Upper lobe of left lung (tissue), 6 donors: ENCODE results near the gene SORCS1. TPM values are rescaled to one million over a fixed set of nuclear protein-coding genes. Genes with fewer than 3 reads are reported as not detected.

Experiments
- ATAC-seq, 2 donors: fragments of 200-7000 bp; cut with Tn5 transposase; one replicate each; pipeline ENCODE4 v1.9.1; 2022; ENCODE audit warnings: mild to moderate bottlenecking in 2 of 2, moderate library complexity in 2 of 2; ENCODE audit not compliant: low FRiP score in 2 of 2
- DNase-seq, 2 donors: peaks; one replicate each; pipeline ENCODE4 v3.0.0-alpha.2; 2019 to 2020
- H3K27ac ChIP-seq, 4 donors: fragments of 200-600 bp; sonication (generic); one replicate each; pipeline ENCODE4 v1.5.1; 2016 to 2019
- H3K27me3 ChIP-seq, 4 donors: fragments of 200-600 bp; sonication (generic); one replicate each; pipeline ENCODE4 v1.5.1; 2017 to 2019
- H3K36me3 ChIP-seq, 4 donors: fragments of 200-600 bp; sonication (generic); one replicate each; pipeline ENCODE4 v1.5.1; 2016 to 2019
- H3K4me1 ChIP-seq, 4 donors: fragments of 200-600 bp; sonication (generic); one replicate each; pipeline ENCODE4 v1.5.1; 2018 to 2019
- H3K4me3 ChIP-seq, 4 donors: fragments of 200-600 bp; sonication (generic); one replicate each; pipeline ENCODE4 v1.5.1; 2017 to 2019; ENCODE audit warnings: mild to moderate bottlenecking in 2 of 4, moderate library complexity in 1 of 4
- H3K9me3 ChIP-seq, 4 donors: fragments of 200-600 bp; sonication (generic); one replicate each; pipeline ENCODE4 v1.5.1; 2018 to 2019
- CTCF ChIP-seq, 6 experiments: fragments of 450-650 bp in 4 of 6; fragments of 200-600 bp in 2 of 6; sonication (generic) in 2 of 6; IDR thresholded peaks; one replicate each; pipeline ENCODE4 v1.5.1; 2016 to 2019; ENCODE audit warnings: antibody characterized with exemption in 6 of 6
- EP300 ChIP-seq, 4 donors: sonication (generic); formaldehyde crosslinking; IDR thresholded peaks; one replicate each; pipeline ENCODE4 v1.5.1; 2017; ENCODE audit warnings: antibody characterized with exemption in 4 of 4, control low read depth in 2 of 4
- POLR2A ChIP-seq, 4 donors: fragments of 450-650 bp; IDR thresholded peaks; one replicate each; pipeline ENCODE4 v1.5.1; 2016 to 2017; ENCODE audit warnings: antibody characterized with exemption in 4 of 4, mild to moderate bottlenecking in 2 of 4
- POLR2AphosphoS5 ChIP-seq, 2 donors: sonication (generic); formaldehyde crosslinking; IDR thresholded peaks; one replicate each; pipeline ENCODE4 v1.5.1; 2017; ENCODE audit warnings: antibody characterized with exemption in 2 of 2
- WGBS, 2 donors: methylation state at CpG; one replicate each; pipeline ENCODE4 v1.1.5; 2017 to 2018; 5-methylcytosine and 5-hydroxymethylcytosine counted together
- total RNA-seq, 6 donors: library from RNA; depleted of rRNA in 4 of 6; stranded (reverse); fragments of >200 nt in 4 of 6; gene quantifications; one replicate each; pipeline versions ENCODE4 v1.1.0 to v1.2.1, GENCODE V29; 2016 to 2021
- donor health status: DM: no; HTN: no; CAD: no; lungs with moderate emphysema.
- donor health status: DM: no; HTN: yes; CAD: no; lungs with severe emphysema.

SORCS1 gene
- total RNA-seq, 6 donors from 2014 or later, result 0.10 to 0.77 (median 0.10) TPM; not detected in 3

DNA sequence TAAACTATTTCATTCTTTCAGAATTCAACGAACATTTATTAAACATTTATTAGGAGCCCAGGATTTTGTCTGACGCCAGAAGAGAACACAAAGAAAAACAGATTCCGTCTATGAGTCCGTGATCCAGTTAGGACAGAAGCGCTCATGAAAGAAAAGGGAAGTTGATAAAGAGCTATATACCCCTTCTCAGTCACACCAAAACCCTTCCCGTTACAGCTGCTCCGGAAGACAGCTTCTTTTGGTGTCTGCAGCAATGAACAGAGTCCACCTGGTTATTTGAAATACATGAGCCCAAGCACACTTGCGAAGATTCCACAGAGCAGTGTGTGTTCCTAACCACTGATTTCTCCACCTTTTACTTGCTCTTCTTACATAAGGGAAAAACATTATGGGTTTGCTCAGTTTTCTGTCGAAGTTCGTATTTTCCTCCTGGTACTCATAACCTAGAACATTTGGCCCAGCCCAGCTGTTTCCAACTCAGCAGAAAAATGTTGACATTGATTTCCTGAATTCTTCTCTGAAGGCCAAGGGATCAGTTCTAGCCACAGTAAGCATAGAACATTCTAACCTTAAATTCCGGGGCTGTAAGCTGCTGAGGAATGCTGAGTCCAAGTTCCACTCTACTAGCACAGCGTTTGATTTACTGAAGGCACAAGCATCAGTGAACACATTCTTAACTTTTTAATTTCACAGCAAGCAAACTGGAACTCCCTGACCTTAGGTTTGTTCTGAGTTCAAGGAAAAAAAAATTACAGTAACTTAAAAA is 206.5 kb downstream of the SORCS1 start:
- H3K27ac ChIP-seq, result peak overlapping the region in 3 of 4 donors; percentile 30 to 69 (median 52)
- no peaks in the 10 kb centered on the region for H3K27me3 ChIP-seq
- ATAC-seq, result peak in 1 of 2 donors; percentile 60
- H3K4me1 ChIP-seq, result no peaks in the 10 kb centered on the region
- no peaks in the 10 kb centered on the region for H3K9me3 ChIP-seq
- H3K36me3 ChIP-seq, result no peaks in the 10 kb centered on the region
- WGBS, 2 donors, result 57 to 65% methylated on average over 12 of the region's 12 CpGs
- no peak for DNase-seq
- TF ChIP-seq POLR2AphosphoS5 (IDR thresholded peaks at IDR 0.05) (no peak), CTCF (IDR thresholded peaks at IDR 0.05) (no peak), EP300 (IDR thresholded peaks at IDR 0.05) (no peak), POLR2A (IDR thresholded peaks at IDR 0.05) (no peak)
- H3K4me3 ChIP-seq, result no peak overlapping the region

- no peaks in the 10 kb centered on the region for H3K4me1 ChIP-seq
- H3K27ac ChIP-seq, result no peak overlapping the region
- ATAC-seq (no peak), DNase-seq (no peak)
- H3K9me3 ChIP-seq, result no peaks in the 10 kb centered on the region
- H3K36me3 ChIP-seq, result no peaks in the 10 kb centered on the region
- WGBS, 2 donors, result 80 to 83% methylated on average over 4 of the region's 4 CpGs
- TF ChIP-seq EP300 (IDR thresholded peaks at IDR 0.05) (no peak), POLR2AphosphoS5 (IDR thresholded peaks at IDR 0.05) (no peak), CTCF (IDR thresholded peaks at IDR 0.05) (no peak), POLR2A (IDR thresholded peaks at IDR 0.05) (no peak)
- H3K27me3 ChIP-seq, result no peaks in the 10 kb centered on the region
- no peak overlapping the region for H3K4me3 ChIP-seq
Observed at GRCh38 chr10:106956216-106956915, 208.1 kb downstream of the SORCS1 start.

- Histone ChIP-seq H3K27me3 (no peaks in the 10 kb centered on the region), H3K4me3 (no peak overlapping the region), H3K4me1 (no peaks in the 10 kb centered on the region), H3K9me3 (no peaks in the 10 kb centered on the region), H3K27ac (no peak overlapping the region), H3K36me3 (no peaks in the 10 kb centered on the region)
- 87 to 98% methylated on average over 7 to 9 of the region's 9 CpGs for WGBS, 2 donors
- TF ChIP-seq POLR2AphosphoS5 (IDR thresholded peaks at IDR 0.05), result no peak
- TF ChIP-seq EP300 (IDR thresholded peaks at IDR 0.05), result no peak
- TF ChIP-seq CTCF (IDR thresholded peaks at IDR 0.05), result no peak
- no peak for TF ChIP-seq POLR2A (IDR thresholded peaks at IDR 0.05)
- DNase-seq, result peak in 1 of 2 donors; percentile 42
- ATAC-seq, result no peak
Observed at GRCh38 chr10:106955133-106955532, 209.4 kb downstream of the SORCS1 start.

DNA sequence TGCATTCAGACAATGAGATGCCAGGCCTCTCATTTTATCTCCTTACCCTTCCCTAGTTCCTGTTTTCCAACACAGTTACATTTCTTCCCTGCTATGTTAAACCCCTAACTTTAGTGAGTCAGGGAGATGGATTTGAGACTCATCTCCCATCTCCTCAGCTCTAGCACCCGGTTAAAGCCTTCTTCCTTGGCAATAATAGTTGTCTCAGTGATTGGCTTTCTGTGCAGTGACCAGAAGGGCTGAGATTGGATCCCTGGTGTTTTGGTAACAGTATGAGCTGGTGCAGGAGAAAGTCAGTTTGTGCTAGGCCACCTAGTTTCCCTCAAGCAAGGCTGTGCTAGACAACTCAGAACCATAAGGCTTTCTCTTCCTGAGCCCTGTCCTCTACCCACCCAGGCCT is 212.5 kb downstream of the SORCS1 start:
- Histone ChIP-seq H3K9me3 (no peaks in the 10 kb centered on the region), H3K36me3 (no peaks in the 10 kb centered on the region), H3K4me3 (no peak overlapping the region), H3K4me1 (no peaks in the 10 kb centered on the region), H3K27me3 (no peaks in the 10 kb centered on the region), H3K27ac (no peak overlapping the region)
- 67 to 82% methylated on average over 1 of the region's 1 CpG for WGBS, 2 donors
- DNase-seq, result no peak
- no peak for ATAC-seq
- TF ChIP-seq POLR2A (IDR thresholded peaks at IDR 0.05) (no peak), EP300 (IDR thresholded peaks at IDR 0.05) (no peak), POLR2AphosphoS5 (IDR thresholded peaks at IDR 0.05) (no peak), CTCF (IDR thresholded peaks at IDR 0.05) (no peak)
